ENCODE results near the gene TBC1D3H.
"Not testable (repeated sequence)": the region's sequence is repeated elsewhere in the genome, so short reads cannot be mapped to it uniquely, and the experiment has no call there.

Gene TBC1D3H

DNA sequence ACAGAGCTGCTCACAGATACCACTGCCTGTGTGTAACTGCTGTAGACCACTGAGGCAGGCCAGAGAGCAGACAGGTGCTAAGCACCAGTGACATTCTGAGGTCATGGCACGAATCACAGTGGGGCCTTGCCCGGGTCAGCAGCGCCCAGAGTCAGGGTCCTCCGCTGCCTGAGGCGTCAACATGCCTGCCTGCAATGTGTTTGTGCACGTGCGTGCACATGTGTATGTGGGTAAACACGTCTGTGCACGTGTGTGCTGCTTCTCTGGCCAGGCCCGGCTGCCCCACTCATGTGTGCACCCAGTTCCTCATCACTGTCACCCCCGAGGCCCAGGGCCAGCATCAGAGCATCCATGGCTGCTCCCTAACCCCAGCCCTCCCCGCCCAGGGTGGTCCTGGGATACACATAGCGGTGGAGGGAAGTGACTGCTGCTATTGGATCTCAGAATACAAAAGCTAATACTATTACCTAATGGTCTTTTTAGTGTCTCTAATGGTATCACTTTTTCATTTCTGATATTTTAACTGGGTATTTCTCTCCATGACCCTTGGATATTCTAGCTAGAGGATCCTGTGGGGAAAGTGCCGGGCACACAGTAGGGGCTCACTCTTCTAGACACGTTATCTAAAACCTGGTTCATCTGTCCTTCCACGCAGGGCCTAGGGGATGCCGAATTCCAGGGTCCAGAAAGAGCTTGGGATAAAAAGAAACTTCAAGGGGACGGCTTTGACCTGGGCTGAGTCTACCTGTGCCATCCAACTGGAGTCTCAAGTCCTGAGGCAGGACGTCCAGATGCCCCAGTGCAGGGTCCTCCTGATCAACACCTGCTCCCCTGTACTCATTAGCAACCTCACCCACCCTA is at the start of gene TBC1D3H:
TSS of gene TBC1D3H (minus strand) at position 51 of the 861 bp plus-strand sequence. CDS start 1,540 bp downstream, outside the sequence.
- DNase-seq, result peak; percentile 45

DNA sequence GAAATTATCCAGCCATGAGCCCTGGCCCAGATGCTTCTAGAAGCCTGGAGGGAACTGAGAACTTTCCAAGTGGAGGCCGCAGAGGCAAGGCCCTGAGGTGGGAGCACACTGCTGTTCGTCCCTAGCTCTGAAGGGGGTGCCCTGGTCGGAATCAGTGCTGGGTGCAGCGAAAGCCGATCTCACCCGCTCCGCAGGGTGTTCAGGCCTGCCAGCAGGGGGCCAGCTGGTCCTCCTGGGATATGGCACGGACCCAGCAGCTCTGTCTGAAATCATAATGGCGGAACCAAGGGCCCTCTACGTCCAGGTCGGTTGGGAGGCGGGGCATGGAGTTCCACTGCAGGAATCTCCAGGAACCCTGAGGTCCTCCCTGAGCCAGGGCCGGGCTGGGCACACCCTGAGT is 40.7 kb upstream of the TBC1D3H start:
- DNase-seq, result not testable (repeated sequence)

DNA sequence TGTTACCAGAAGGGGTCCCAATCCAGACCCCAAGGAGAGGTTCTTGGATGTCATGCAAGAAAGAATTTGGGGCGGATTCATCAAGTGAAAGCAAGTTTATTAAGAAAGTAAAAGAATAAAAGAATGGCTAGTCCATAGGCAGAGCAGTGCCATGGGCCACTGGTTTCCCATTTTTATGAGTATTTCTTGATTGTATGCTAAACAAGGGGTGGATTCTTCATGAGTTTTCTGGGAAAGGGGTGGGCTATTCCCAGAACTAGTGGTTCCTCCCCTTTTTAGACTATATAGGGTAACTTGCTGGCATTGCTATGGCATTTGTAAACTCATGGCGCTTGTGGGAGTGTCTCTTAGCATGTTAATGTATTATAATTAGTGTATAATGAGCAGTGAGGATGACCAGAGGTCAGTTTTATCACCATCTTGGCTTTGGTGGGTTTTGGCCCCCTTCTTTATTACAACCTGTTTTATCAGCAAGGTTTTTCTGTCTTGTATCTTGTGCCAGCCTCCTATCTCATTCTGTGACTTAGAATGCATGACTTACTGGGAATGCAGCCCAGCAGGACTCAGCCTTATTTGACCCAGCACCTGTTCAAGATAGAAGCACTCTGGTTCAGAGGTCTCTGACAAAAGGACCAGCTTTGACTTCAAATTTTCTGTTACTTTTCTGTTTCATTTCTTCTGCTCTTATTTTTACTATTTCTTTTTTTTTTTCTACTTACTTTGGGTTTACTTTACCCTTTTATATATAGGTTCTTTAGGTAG is 27.1 kb upstream of the TBC1D3H start:
- DNase-seq, result not testable (repeated sequence)

DNA sequence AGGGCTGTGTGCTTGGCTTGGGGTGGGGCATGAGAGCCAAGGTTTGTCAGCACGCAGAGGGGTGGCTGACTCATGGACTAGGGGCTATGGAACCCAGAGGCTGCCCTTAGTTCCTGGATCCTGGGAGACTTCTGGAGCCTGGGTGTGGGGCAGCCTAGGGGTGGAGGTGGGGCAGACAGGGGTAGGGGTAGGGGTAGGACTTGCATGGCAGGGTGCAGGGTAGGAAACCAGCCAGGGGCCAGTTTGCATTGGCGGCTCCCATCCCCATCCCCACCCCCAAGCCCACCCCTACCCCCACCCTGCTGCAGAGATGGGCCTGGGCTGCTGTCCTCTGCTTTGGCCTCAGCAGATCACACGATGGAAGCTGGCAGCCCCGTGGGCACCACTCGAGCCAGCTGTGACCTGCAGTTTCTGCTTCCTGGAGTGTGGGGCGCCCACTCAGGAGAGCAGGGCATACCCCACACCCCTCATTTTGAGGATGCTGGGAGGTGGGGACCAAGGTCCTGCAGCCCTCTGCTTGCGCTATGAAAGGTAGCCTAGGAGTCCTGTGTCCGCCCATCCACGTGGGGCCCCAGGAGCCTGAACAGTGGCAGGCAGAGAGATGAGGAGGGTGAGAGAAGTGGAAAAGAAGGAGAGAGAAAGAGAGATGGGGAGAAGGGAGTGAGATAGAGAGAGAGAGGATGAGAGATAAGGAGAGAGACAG is 2.9 kb upstream of the TBC1D3H start:
- DNase-seq, result not testable (repeated sequence)

DNA sequence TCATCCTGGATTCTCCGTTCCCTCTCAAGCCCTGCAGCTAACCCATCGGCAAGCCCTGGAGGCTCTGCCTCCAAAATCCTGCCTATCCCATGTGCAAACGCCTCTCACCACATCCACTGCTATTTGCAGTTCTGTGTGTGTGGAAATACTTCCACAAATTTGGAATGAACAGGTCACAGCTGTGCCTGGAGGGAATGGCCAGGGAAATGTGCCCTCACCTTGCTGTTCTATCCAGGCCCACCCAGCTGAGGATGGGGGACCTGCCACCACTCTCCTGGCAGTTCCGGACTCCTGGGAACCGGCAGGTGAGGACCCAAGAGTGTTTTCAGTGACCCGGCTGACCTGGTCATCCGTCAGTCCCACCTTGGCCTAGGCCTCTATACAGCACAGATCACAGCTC is 12.3 kb downstream of the TBC1D3H start:
- DNase-seq, result not testable (repeated sequence)

DNA sequence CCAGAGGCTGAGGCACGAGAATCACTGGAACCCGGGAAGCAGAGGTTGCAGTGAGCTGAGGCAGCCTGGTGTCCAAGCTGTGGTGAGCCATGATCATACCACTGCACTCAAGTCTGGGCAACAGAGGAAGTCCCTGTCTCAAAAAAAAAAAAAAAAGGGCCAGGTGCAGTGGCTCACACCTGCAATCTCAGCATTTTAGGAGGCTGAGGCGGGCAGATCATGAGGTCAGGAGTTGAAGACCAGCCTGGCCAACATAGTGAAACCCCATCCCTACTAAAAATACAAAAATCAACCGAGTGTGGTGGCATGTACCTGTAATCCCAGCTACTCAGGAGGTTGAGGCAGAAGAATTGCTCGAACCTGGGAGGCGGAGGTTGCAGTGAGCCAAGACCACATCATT is 25.7 kb downstream of the TBC1D3H start:
- DNase-seq, result not testable (repeated sequence)

Data from activated CD8-positive, alpha-beta memory T cell treated with anti-CD3 and anti-CD28 coated beads for 24 hours (primary cell).